ENCODE data around the gene FAM219B. TPM values are rescaled to one million over a fixed set of nuclear protein-coding genes. Genes with fewer than 3 reads are reported as not detected.

The FAM219B gene
- total RNA-seq, 1 experiment from 2014 or later = 56.2 TPM

DNA sequence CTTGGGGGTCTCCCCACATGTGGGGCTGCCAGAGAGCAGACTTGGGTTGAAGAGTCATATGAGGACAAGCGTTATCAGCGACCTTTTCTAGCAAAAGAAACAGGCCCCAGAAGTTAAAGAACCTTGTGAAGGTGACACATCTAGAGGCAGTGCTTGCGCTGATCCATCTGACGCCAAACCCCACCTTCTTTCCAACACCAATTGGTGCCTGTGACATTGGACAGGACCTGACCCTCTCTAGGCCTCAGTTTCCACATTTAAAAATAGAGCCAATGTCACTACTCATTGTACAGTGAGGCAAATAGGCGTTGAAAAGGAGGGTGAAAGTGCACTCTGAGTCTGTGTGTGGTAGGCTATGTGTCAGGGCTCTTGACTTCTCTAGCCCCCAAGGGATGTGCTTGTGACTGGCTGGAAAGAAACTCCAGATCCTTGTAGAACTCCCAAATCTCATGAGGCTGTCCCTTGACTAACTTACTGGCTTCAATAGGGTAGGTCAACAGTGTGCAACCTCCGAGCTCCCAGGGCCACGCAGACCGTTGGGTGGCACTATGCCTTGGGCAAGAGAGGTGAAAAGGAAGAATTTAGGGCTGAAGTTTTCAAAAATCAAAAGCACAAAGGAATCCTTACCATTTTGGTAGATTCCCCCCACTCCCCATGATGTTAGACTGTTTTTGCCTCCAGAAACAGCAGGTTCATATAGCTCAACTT, 666 bp upstream of the FAM219B start:
- intact Hi-C loops (cut with micrococcal nuclease; ENCODE audit: unreplicated experiment) = no loop called here
- Mint-ChIP-seq H3K9me3 (ENCODE audit: low read depth, unreplicated experiment) (no peaks in the 10 kb centered on the region), H3K36me3 (ENCODE audit: insufficient read depth, unreplicated experiment) (peaks cover 30% of the 10 kb centered on the region), H3K27me3 (ENCODE audit: unreplicated experiment) (no peaks in the 10 kb centered on the region), H3K27ac (ENCODE audit: unreplicated experiment) (peak overlapping the region; percentile 44), H3K4me3 (ENCODE audit: low read depth, unreplicated experiment) (peak overlapping the region; percentile 83), H3K4me1 (ENCODE audit: low read depth, unreplicated experiment) (peaks cover 13% of the 10 kb centered on the region)
- TF ChIP-seq, protein P1, sequence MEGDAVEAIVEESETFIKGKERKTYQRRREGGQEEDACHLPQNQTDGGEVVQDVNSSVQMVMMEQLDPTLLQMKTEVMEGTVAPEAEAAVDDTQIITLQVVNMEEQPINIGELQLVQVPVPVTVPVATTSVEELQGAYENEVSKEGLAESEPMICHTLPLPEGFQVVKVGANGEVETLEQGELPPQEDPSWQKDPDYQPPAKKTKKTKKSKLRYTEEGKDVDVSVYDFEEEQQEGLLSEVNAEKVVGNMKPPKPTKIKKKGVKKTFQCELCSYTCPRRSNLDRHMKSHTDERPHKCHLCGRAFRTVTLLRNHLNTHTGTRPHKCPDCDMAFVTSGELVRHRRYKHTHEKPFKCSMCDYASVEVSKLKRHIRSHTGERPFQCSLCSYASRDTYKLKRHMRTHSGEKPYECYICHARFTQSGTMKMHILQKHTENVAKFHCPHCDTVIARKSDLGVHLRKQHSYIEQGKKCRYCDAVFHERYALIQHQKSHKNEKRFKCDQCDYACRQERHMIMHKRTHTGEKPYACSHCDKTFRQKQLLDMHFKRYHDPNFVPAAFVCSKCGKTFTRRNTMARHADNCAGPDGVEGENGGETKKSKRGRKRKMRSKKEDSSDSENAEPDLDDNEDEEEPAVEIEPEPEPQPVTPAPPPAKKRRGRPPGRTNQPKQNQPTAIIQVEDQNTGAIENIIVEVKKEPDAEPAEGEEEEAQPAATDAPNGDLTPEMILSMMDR (IDR thresholded peaks at IDR 0.05; ENCODE audit: unreplicated experiment) = no peak
- CTCF ChIA-PET = interaction anchor here (0.7 to 1.9 kb wide), 6 partner anchors 17 to 1544 kb away, joined by 3 to 5 read pairs (median 4); partner anchors contain the start of genes MPI and RPP25
- no peak for DNase-seq
- TSS peak; percentile 38 for BruUV-seq (replicated peaks)

DNA sequence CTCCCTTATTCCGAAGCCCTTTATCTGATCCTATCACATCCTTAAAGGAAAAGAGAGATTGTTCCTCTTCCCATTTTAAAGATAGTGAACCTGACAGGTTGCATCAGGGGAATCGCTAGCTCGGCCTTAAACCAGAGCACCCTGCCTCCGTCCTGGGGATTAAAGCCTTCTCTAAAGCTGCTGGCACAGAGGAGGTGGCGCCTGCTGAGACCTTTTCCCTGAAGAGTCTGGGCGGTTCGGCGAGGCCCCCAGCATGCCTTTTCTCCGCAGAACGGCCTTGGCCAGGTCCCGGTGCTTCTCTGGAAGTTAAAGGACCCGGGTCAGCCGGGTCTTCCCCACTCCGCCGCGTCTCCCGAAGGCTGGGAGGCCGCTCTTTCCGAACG, 593 bp downstream of the FAM219B start:
- BruUV-seq (replicated peaks) = no TSS peak
- Mint-ChIP-seq H3K4me3 (ENCODE audit: low read depth, unreplicated experiment) (peak overlapping the region; percentile 83), H3K36me3 (ENCODE audit: insufficient read depth, unreplicated experiment) (peaks cover 38% of the 10 kb centered on the region), H3K4me1 (ENCODE audit: low read depth, unreplicated experiment) (peaks cover 13% of the 10 kb centered on the region), H3K9me3 (ENCODE audit: low read depth, unreplicated experiment) (no peaks in the 10 kb centered on the region), H3K27me3 (ENCODE audit: unreplicated experiment) (no peaks in the 10 kb centered on the region), H3K27ac (ENCODE audit: unreplicated experiment) (peak overlapping the region; percentile 58)
- intact Hi-C loops (cut with micrococcal nuclease; ENCODE audit: unreplicated experiment) = no loop called here
- CTCF ChIA-PET = interaction anchor here (0.7 to 1.9 kb wide), 10 partner anchors 16 to 402 kb away, joined by 3 to 5 read pairs (median 4); partner anchors contain the start of genes MPI and RPP25
- TF ChIP-seq, protein P1 (IDR thresholded peaks at IDR 0.05; ENCODE audit: unreplicated experiment) = no peak
- DNase-seq = no peak

DNA sequence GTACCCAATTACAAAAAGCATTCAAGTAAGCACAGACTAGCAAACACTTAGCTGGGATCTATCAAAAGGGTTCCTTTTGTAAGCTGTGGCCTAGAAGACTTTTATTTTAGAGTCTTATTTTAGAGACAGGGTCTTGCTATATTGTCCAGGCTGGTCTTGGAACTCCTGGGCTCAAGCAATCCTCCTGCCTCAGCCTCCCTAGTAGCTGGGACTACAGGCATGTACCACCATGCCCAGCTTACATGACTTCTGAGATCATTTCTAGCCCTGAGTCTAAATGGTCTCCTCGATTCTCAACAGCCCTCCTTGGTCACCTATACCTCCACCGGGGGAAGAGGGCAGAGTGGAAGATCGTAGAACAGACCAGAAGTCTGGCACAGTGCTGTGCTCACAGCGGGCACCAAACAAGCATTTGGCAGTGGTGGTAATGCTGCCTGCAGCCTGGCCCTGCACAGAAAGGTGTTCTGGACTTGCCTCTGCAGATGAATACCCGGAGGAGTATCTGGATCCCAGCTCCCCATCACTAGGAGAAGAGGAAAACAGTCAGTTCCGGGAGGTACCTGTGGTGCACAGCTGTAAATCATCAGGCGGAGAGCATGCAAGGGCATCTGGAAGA, 2.4 kb downstream of the FAM219B start:
- Mint-ChIP-seq H3K9me3 (ENCODE audit: low read depth, unreplicated experiment) (no peaks in the 10 kb centered on the region), H3K4me1 (ENCODE audit: low read depth, unreplicated experiment) (peaks cover 13% of the 10 kb centered on the region), H3K4me3 (ENCODE audit: low read depth, unreplicated experiment) (no peak overlapping the region), H3K36me3 (ENCODE audit: insufficient read depth, unreplicated experiment) (peaks cover 50% of the 10 kb centered on the region), H3K27me3 (ENCODE audit: unreplicated experiment) (no peaks in the 10 kb centered on the region), H3K27ac (ENCODE audit: unreplicated experiment) (no peak overlapping the region)
- intact Hi-C loops (cut with micrococcal nuclease; ENCODE audit: unreplicated experiment) = no loop called here
- TF ChIP-seq, protein P1 (IDR thresholded peaks at IDR 0.05; ENCODE audit: unreplicated experiment) = no peak
- DNase-seq = no peak
- CTCF ChIA-PET = interaction anchor here (0.6 kb wide), 1 partner anchor 35 kb away, joined by 4 read pairs; no protein-coding TSS in a partner anchor
- no TSS peak for BruUV-seq (replicated peaks)

DNA sequence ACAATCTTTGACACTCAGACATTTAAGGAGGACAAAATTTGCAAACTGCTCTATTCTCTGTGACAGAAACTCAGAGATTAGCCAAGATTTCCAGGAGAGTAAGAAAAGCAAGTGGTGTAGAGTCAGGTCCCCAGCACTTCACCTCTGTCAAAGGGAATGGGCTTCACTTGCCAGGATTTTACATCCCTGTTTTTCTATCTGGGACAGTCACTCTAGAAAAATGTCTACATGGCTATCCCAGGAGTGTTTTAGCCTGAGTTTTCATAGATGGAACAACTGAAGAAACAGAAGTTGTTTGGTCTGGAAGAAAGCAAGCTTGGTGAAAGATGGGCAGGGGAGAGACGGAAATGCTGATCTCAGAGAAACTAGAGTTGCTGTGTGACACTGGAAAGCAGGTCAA, 3.0 kb downstream of the FAM219B start:
- H3K9me3 Mint-ChIP-seq (ENCODE audit: low read depth, unreplicated experiment) = no peaks in the 10 kb centered on the region
- no peak overlapping the region for H3K4me3 Mint-ChIP-seq (ENCODE audit: low read depth, unreplicated experiment)
- BruUV-seq (replicated peaks) = no TSS peak
- intact Hi-C loops (cut with micrococcal nuclease; ENCODE audit: unreplicated experiment) = no loop called here
- CTCF ChIA-PET = interaction anchor here (0.6 kb wide), 1 partner anchor 35 kb away, joined by 4 read pairs; no protein-coding TSS in a partner anchor
- peaks cover 13% of the 10 kb centered on the region for H3K4me1 Mint-ChIP-seq (ENCODE audit: low read depth, unreplicated experiment)
- TF ChIP-seq, protein P1 (IDR thresholded peaks at IDR 0.05; ENCODE audit: unreplicated experiment) = no peak
- DNase-seq = no peak
- no peaks in the 10 kb centered on the region for H3K27me3 Mint-ChIP-seq (ENCODE audit: unreplicated experiment)
- no peak overlapping the region for H3K27ac Mint-ChIP-seq (ENCODE audit: unreplicated experiment)
- H3K36me3 Mint-ChIP-seq (ENCODE audit: insufficient read depth, unreplicated experiment) = peaks cover 50% of the 10 kb centered on the region

Data from Calu3 (cell line).